Measurements from ENCODE around the gene SNX8. TPM values are rescaled to one million over a fixed set of nuclear protein-coding genes. Genes with fewer than 3 reads are reported as not detected.

The SNX8 gene
- polyA plus RNA-seq, 2 of the 4 experiments (the other 2 are of a cell fraction) = 21.2 to 36.3 TPM

GRCh38 chr7:2213551-2214215, 100.6 kb downstream of the SNX8 start:
- no peaks in the 10 kb centered on the region for H3K9me3 ChIP-seq
- no peak overlapping the region for H3K27ac ChIP-seq
- ATAC-seq = no peak
- no peak overlapping the region for H3K4me2 ChIP-seq
- H3K4me1 ChIP-seq = no peaks in the 10 kb centered on the region
- POLR2A ChIA-PET = no interaction called here
- DNase-seq (ENCODE audit: low read depth in 1 of 2, low spot score in 1 of 2) = no peak
- no peak for TF ChIP-seq FOSL2 (IDR thresholded peaks at IDR 0.05)
- TF ChIP-seq FOSL2 (CRISPR knock-in tag; IDR thresholded peaks at IDR 0.05) = no peak
- TF ChIP-seq HDAC2 (IDR thresholded peaks at IDR 0.05) = no peak
- no peak for TF ChIP-seq KDM5A (IDR thresholded peaks at IDR 0.05)
- TF ChIP-seq E2F6 (IDR thresholded peaks at IDR 0.05; ENCODE audit: borderline replicate concordance, low read depth) = no peak
- TF ChIP-seq TP53 (CRISPR knock-in tag; IDR thresholded peaks at IDR 0.05) = no peak
- no peak for TF ChIP-seq EP300 (IDR thresholded peaks at IDR 0.05)
- no peak for TF ChIP-seq HOXB13 (CRISPR knock-in tag; IDR thresholded peaks at IDR 0.05; ENCODE audit: low read depth)
- no peak for TF ChIP-seq NFE2L2 (conservative IDR thresholded peaks at IDR 0.05; ENCODE audit: low read length)
- no peak for TF ChIP-seq ESRRA (IDR thresholded peaks at IDR 0.05; ENCODE audit: borderline replicate concordance, low read length)
- no peak for TF ChIP-seq MAFK (IDR thresholded peaks at IDR 0.05; ENCODE audit: partially characterized antibody)
- CTCF ChIA-PET = no interaction called here
- H3K4me3 ChIP-seq = no peak overlapping the region
- WGBS (ENCODE audit: missing lambda C conversion rate) = 89% methylated on average over 11 of the region's 15 CpGs
- no peak for FAIRE-seq

- POLR2A ChIA-PET = no interaction called here
- no peak overlapping the region for H3K27ac ChIP-seq
- no peaks in the 10 kb centered on the region for H3K9me3 ChIP-seq
- DNase-seq (ENCODE audit: low read depth in 1 of 2, low spot score in 1 of 2) (no peak), FAIRE-seq (no peak), ATAC-seq (no peak)
- WGBS (ENCODE audit: missing lambda C conversion rate) = 98% methylated on average over 8 of the region's 10 CpGs
- no peak overlapping the region for H3K4me3 ChIP-seq
- TF ChIP-seq BHLHE40 (IDR thresholded peaks at IDR 0.05; ENCODE audit: low read depth, low read length) = no peak
- no peak for TF ChIP-seq JUN (IDR thresholded peaks at IDR 0.05)
- TF ChIP-seq TFCP2L1 (CRISPR knock-in tag; IDR thresholded peaks at IDR 0.05) = no peak
- TF ChIP-seq ZC3H11A (IDR thresholded peaks at IDR 0.05) = no peak
- no peak for TF ChIP-seq TP53 (CRISPR knock-in tag; IDR thresholded peaks at IDR 0.05)
- TF ChIP-seq, protein P1, sequence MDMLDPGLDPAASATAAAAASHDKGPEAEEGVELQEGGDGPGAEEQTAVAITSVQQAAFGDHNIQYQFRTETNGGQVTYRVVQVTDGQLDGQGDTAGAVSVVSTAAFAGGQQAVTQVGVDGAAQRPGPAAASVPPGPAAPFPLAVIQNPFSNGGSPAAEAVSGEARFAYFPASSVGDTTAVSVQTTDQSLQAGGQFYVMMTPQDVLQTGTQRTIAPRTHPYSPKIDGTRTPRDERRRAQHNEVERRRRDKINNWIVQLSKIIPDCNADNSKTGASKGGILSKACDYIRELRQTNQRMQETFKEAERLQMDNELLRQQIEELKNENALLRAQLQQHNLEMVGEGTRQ (IDR thresholded peaks at IDR 0.05) = no peak
- no peak for TF ChIP-seq HDAC2 (IDR thresholded peaks at IDR 0.05)
- no peak for TF ChIP-seq ATOH8 (CRISPR knock-in tag; IDR thresholded peaks at IDR 0.05; ENCODE audit: low read depth)
- TF ChIP-seq EP300 (IDR thresholded peaks at IDR 0.05) = no peak
- TF ChIP-seq HEYL (CRISPR knock-in tag; IDR thresholded peaks at IDR 0.05) = no peak
- no peak for TF ChIP-seq KDM1A (IDR thresholded peaks at IDR 0.05; ENCODE audit: low read depth)
- no peak for TF ChIP-seq CTCF (IDR thresholded peaks at IDR 0.05)
- no peak for TF ChIP-seq ZSCAN20 (CRISPR knock-in tag; IDR thresholded peaks at IDR 0.05)
- TF ChIP-seq FOXS1 (CRISPR knock-in tag; IDR thresholded peaks at IDR 0.05) = no peak
- TF ChIP-seq POLR2A (IDR thresholded peaks at IDR 0.05; ENCODE audit: low read length) = no peak
- no peak for TF ChIP-seq NFE2L2 (conservative IDR thresholded peaks at IDR 0.05; ENCODE audit: low read length)
- TF ChIP-seq HOXB5 (CRISPR knock-in tag; IDR thresholded peaks at IDR 0.05) = no peak
- no peak for TF ChIP-seq EHF (CRISPR knock-in tag; IDR thresholded peaks at IDR 0.05)
- TF ChIP-seq CBX2 (IDR thresholded peaks at IDR 0.05; ENCODE audit: borderline replicate concordance, low read depth) = no peak
- CTCF ChIA-PET = no interaction called here
- H3K4me1 ChIP-seq = no peaks in the 10 kb centered on the region
- H3K4me2 ChIP-seq = no peak overlapping the region
These were observed 101.3 kb downstream of the SNX8 start for GRCh38 chr7:2212906-2213305.

Data from A549 (cell line).